ENCODE data around the gene TNRC6C.
"Not testable (repeated sequence)": the region's sequence is repeated elsewhere in the genome, so short reads cannot be mapped to it uniquely, and the experiment has no call there.

The TNRC6C gene

DNA sequence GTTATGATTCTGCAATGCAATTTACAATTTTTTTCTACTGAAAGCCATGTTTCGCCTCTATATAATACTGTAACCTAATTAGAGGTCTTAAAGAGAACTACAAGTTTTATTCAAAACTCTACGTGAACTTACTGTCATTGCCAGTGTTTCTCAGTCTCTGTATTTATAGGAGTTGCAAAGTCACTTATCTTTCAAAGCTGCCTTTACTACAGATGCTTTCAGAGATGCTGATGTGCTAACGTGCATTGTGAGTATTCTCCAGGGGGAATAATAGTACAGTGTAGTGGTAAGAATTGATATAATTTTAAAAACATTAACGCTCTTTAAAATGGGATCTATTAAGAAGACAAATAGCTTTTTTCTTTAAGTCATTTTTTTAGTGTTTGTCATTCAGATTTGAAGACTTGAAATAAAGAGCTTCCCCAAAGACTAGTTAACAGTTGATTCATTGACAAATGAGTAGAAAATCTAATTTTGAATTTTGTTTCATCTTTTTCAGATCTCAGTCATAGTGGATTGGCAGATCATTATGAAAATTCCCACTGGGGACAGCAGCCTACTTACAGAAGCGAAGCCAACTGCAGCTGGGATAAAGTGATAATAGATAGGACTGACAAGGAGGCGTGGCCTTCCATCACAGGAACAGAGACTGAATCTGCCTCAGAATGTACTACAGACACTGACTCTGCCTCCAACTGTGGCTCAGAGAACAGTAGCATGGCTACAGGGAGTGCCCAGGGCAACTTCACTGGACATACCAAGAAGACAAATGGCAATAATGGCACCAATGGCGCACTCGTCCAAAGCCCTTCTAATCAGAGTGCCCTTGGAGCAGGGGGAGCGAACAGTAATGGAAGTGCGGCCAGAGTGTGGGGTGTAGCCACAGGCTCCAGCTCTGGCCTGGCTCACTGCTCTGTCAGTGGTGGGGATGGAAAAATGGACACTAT is 90.1 kb downstream of the TNRC6C start:
- no peak for DNase-seq

DNA sequence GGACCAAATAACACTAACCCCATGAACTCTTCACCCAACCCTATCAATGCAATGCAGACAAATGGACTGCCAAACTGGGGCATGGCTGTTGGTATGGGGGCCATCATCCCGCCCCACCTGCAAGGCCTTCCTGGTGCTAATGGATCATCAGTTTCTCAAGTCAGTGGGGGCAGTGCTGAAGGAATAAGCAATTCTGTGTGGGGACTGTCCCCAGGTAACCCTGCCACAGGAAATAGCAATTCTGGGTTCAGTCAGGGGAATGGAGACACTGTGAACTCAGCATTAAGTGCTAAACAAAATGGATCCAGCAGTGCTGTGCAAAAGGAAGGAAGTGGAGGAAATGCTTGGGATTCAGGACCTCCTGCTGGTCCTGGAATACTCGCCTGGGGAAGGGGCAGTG is 91.1 kb downstream of the TNRC6C start:
- DNase-seq, result no peak

DNA sequence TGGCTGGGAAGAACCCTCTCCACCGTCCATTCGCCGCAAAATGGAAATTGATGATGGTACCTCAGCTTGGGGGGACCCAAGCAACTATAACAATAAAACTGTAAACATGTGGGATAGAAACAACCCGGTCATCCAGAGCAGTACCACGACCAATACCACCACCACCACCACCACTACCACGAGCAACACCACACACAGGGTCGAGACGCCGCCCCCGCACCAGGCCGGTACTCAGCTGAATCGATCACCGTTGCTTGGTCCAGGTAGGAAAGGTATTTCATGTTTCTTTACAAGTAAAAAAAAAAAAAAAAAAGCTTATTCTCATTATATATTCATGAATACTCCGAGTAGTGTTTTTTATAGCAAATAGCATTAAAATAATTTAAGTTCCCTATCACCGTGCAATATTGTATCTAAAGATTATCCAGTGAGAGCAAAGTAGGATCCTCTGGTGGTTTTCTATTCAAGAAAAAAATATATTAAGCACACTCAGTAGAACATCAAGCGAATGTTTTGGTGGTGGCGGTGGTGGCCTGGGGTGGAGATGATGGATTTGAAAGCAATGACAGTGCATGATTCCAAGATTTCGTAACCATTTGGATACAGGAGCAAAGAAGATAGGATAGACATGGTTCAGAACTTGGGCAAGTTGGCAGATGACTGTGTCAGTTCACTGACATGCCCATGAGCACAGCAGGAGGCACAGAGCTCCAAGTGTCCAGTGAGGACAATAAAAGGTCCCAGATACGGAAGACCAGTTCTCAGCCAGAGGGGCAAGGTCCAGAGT is 92.9 kb downstream of the TNRC6C start:
- DNase-seq, result no peak

DNA sequence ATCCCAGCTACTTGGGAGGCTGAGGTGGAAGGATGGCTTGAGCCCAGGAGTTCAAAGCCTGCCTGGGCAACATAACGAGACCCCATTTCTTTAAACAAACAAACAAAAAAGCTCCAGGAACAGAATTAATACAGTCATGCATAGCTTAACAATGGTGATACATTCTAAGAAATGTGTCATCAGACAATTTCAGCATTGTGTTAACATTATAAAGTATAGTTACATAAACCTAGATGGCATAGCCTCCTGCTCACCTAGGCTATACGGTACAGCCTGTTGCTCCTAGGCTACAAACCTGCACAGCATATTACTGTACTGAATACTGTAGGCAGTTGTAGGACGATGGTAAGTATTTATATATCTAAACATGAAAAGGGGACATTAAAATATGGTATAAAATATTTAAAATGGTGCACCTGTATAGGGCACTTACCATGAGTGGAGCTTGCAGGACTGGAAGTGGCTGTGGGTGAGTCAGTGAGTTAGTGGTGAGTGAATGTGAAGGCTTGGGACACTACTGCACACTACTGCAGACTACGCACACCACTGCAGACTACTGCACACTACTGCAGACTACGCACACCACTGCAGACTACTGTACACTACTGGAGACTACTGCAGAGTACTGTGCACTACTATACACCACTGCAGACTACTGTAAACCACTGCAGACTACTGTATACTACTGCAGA is 95.4 kb downstream of the TNRC6C start:
- no peak for DNase-seq

DNA sequence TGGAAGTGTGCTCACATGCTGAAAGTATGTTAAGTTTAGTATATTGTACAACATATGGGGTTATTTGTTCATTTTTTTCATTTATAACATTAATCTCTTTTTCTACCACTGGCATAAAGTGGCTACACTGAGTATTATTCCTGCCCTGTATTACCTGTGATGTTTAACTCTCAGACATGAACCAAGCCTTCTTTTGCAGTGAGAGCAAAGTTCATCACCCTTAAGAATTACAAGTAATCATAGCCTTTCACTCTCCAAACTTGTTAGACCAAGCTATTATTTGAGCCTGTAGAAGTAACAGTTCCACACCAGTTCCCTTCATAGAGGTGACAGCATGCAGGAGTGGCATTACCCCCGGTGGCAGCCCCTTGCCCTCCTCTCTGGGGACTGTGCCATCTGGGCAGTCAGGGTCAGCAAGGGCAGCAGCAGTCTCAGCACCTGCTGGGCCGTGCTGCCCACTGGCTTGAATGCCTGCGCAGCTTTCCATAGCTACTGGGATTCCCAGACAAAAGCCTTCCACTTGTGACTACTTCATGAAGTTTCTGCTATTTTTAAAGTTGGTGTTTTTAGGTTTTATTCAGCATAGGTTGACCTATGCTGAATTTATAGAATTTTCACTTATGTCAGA is 98.7 kb downstream of the TNRC6C start:
- no peak for DNase-seq

DNA sequence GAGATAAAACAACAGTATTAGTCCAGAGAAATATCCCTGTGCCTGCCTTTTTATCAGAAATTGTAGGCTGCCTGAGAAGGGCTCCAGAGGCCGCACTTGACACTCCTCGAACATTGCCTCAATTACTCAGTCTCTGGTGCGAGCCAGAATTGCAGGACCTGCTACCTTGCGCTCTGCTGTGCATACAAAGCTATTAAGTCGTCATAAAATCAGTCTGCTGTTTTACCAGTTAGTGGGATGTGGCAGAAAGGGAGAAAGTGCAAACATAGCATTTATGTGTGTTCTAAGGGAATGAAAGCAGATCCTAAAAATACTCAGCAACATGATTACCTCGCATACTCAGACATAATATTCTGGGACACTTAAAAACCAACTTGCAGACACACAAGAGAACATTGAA is 99.5 kb downstream of the TNRC6C start:
- no peak for DNase-seq

DNA sequence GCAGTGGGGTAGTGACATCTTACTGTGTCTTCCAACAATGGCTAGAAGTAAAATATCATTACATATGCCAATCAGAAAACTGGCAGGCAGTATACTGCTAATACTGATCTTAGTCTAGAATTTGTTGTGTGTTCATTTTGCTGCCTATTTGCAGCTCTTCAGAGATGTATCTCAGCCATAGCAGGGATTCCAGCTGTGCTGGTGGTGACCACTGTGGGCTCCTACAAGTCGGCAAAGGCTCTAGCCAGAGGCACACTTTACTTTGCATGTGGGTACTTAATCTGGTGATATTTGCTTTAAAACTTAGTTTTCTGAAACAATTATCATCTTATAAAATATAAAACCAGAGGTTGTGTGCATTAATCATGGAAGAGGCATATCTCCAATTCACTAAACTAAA is 100.1 kb downstream of the TNRC6C start:
- DNase-seq, result no peak

DNA sequence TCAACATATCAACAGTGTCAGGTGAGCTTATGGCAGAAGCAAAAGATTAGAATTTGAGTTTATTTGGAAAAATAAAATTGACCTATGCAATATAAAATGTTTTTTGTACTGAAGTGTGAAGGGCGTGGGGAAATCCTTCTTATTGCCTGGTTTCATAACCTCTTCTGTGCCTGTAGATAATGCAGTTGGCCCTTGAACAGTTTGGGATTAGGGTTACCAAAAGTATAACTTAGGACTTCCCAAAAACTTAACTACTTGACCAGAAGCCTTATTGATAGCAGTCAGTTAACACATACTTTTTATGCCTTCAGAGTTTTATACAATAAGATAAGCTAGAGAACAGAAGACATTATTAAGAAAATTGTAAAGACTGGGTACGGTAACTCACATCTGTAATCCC is 104.1 kb downstream of the TNRC6C start:
- DNase-seq, result no peak

DNA sequence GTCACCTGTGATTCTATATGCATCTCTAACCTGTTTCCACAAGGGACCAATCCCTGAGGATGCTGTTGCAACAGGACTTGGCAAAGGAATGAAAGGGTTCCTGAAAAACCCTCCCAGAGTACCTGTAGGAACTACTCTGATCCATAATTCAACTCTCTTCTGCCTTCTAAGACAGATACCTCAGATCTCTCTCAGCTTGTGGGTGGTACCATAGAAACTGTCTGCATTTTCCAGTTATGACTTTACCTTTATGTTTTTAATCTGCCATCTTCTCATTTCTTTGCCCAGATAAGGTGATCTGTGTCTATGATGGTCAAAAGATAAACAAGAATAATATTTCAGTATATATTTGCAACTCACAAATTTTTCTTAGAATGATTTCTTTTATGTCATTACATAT is 105.0 kb downstream of the TNRC6C start:
- DNase-seq, result no peak

DNA sequence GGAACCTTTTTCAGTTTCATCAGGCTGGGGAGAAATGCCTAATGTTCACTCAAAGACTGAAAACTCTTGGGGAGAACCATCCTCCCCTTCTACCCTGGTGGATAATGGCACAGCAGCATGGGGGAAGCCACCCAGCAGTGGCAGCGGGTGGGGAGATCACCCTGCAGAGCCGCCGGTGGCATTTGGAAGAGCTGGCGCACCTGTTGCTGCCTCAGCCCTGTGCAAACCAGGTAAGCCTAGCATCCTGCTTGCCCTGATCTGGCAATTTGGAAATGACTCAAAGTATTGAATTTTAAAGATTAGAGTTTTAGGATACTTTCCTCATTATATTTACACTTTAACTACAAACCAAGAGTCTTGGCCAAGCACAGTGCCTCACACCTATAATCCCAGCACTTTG is 106.2 kb downstream of the TNRC6C start:
- DNase-seq, result no peak

DNA sequence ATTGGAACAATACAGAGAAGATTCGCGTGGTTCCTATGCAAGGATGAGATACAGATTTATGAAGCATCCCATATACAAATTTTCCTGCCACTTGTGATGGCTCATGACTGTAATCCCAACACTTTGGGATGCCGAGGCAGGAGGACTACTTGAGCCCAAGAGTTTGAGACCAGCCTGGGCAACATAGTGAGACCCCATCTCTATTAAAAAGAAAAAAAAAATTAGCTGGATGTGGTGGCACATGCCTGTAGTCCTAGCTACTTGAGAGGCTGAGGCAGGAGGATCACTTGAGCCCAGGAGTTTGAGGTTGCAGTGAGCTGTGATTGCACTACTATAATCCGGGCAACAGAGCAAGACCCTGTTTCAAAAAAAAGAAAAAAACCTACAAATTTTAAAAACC is 108.5 kb downstream of the TNRC6C start:
- DNase-seq, result not testable (repeated sequence)

DNA sequence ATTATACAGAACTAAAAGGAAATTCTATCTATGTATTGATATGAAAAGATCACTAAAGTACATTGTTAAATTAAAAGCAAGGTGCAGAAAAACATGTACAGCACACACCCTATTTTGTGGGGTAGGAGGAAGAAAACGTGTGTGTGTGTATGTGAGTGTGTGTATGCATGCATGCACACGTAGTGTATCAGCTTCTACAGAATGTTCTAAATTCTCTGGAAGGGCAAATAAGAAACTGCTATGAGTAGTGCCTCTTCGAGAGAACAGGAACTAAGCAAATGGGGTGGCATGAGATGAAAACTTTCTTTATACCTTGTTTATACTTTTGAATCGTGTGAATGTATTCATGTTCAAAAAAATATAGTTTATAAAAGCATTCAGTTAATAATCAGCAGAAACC is 111.2 kb downstream of the TNRC6C start:
- no peak for DNase-seq

DNA sequence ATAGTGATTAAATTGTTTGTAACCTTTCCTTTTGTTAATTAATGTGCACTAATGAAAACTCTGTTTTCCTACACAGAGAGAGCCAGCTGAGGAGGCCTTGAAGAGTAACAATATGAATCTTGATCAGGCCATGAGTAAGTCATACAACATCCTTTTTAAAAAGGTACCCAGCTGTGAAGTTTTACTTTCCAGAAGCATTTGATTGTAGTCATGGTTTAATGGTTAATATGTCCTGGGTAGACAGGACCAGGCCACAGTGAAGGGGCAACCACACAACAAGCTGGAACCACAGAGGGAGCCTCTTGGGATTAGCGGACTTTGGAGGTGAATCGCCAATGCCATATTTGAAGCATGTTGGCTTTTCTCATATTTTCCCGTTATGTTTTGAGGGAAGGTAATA is 114.5 kb downstream of the TNRC6C start:
- DNase-seq, result no peak

DNA sequence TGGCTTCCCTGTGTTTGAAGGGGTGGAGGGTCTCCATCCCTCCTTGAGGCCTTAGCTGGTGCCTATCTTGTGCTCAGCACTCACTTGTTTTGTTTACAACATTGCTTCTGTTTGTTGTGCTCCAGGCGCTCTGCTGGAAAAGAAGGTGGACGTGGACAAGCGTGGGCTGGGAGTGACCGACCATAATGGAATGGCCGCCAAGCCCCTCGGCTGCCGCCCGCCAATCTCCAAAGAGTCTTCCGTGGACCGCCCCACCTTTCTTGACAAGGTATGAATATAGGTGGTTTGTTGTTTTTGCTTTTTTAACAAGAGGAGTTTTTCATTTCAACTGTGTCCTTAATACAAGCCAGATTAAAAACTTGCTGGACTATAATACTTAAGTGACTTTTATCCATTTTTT is 116.5 kb downstream of the TNRC6C start:
- no peak for DNase-seq

DNA sequence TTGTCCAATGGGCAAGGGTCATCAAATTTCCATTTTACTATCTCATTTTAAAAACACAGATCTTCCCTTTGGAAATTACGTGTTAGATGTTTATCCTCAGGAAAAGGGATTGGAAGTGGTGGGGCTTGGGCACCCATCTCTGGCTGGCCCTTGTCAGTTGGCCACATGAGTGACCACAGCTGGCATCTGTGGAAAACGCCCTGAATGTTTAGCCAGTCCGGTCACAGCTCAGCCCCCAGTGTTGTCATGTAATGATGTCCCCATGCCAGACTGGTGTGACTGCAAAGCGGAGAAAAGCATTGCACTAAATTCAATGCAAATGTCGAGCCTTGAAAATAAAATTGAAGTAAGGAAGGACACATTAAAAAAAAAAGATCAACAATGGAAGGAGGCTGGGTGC is 117.0 kb downstream of the TNRC6C start:
- peak; percentile 59 to 60 for DNase-seq

DNA sequence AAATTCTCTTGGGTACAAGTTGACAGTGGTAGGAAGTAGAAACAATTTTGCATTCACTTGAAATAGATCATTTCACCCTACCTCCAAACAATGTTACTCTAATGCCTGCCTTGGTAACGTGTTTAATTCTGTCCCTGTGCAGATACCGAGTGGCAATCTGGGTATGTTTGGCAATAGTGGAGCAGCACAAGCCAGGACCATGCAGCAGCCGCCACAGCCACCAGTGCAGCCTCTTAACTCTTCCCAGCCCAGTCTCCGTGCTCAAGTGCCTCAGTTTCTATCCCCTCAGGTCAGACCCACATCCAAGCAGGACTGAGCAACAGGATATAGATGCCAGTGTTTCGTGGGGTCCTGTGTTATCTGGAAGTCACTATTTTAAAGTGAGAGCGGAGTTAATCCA is 120.8 kb downstream of the TNRC6C start:
- DNase-seq, result no peak

DNA sequence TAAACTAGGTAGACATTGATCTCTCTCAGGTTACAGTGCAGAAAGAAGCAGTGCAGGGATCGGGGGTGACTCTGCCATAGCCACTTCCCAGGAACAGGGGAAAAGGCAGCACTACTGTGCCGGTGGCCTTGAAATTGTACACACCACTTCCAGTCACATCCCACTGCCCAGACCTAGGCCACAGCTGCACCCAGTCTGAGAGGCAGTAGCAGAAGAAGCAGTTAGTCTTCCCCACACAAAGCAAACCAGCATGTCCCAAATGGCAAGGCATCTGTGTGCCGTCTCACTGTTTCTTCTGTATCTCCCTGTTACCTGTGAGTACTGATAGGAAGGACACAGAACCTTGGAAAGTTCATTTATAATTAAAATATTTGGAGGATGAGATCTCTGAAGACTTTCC is 123.0 kb downstream of the TNRC6C start:
- no peak for DNase-seq

DNA sequence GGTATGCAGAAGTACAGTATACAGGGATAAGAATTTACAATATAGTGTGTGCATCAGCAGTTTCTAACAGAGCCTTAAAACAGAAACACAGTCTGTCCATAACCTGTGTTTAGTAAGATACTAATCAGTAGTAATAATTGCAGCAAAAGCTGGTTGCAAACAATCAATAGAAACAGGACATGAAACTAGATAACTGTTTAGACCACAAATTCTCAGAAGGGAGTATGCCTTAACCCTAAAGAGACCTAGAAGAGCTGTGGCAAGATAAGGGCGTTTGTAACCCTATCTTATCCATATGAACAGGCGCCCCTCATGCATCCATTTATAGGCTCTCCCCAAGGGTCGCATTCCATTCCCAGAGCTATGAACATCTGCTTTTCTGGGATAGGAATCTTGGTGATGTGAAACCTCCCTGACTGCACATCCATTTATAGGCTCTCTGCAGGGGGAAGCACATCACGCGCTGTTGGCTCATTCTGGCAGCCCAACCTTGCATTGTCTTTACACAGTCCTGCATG is 123.9 kb downstream of the TNRC6C start:
- DNase-seq, result peak in 1 of 2 donors; percentile 27

DNA sequence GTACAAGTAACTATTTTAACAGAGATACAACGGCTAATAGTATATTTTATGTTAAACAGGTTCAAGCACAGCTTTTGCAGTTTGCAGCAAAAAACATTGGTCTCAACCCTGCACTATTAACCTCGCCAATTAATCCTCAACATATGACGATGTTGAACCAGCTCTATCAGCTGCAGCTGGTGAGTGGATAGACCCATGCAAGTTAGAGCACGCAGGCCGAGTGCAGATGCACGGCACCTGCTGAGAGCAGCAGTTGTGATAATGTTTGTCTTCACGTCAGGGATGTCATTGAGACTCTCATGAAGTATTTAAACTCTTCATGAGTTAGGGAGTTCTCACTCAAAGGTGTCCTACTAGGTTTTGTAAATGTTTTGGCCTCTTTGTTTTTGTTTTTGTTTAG is 124.5 kb downstream of the TNRC6C start:
- no peak for DNase-seq

DNA sequence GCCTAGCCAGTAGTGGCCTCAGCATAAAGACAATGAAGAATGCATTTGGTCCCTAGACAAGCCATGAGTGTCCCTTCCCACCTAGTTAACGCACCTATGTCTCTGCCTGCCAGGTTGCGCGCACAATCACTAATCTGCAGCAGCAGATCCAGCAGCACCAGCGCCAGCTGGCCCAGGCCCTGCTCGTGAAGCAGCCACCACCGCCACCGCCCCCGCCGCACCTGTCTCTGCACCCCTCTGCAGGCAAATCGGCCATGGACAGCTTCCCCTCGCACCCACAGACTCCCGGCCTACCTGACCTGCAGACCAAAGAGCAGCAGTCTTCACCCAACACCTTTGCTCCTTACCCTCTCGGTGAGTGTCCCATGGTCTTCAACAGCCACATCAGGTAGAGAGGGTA is 128.2 kb downstream of the TNRC6C start:
- DNase-seq, result no peak

DNA sequence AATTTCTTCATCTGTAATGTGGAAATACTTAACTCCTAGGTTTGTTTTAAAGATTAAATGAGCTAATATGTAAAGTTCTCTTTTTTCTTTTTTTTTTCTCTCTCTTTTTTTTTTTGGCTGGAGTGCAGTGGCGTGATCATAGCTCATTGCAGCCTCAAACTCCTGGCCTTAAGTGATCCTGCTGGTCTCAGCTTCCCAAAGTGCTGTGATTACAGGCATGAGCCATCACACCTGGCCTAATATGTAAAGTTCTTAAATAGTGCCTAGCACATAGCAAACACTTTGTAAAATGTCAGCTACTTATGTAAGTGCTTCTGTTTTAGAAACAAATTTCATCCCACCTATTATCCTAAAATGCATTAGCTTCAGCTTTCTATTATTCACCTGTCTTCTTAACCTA is 130.0 kb downstream of the TNRC6C start:
- no peak for DNase-seq

DNA sequence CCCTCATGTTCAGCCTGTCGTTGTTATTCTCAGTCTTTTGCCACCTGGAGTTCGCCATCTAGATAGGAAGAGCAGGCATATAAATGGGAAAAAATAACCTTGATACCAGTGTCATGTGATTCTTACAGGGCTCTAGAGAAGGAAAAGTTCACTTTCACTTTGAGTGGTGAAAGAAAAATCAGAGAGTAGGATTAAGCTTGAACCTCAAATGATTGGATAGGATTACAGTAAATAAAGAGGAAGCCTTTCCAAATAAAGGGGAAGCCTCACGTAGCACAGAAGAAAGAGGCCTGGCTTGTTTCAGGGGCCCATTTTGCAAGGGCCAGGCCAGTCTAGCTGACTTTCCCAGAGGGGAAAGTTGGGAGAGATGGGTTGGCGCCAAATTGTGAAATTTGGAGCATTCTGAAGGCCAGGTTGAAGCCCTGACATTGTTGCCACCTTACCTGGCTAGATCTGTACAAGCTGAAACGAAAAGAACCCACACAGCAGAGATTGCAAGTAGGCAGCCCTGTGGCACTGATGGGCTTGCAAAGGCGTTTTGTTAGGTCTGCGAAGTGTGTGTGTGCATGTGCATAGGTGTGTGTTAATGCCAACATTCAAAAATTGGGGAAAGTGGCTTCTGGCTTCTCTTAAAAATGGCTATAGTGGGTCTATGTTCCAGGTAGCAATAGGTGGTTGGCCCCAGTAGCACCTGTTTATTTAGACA is 131.2 kb downstream of the TNRC6C start:
- DNase-seq, result no peak
